ENCODE measurements around the gene RFX7. TPM values are rescaled to one million over a fixed set of nuclear protein-coding genes. Genes with fewer than 3 reads are reported as not detected.

The RFX7 gene
- total RNA-seq: 10 to 100 TPM in 2 of 4 donors, 1 to 10 TPM in 2; 7.5 to 10.7 (median 9.9) TPM

DNA sequence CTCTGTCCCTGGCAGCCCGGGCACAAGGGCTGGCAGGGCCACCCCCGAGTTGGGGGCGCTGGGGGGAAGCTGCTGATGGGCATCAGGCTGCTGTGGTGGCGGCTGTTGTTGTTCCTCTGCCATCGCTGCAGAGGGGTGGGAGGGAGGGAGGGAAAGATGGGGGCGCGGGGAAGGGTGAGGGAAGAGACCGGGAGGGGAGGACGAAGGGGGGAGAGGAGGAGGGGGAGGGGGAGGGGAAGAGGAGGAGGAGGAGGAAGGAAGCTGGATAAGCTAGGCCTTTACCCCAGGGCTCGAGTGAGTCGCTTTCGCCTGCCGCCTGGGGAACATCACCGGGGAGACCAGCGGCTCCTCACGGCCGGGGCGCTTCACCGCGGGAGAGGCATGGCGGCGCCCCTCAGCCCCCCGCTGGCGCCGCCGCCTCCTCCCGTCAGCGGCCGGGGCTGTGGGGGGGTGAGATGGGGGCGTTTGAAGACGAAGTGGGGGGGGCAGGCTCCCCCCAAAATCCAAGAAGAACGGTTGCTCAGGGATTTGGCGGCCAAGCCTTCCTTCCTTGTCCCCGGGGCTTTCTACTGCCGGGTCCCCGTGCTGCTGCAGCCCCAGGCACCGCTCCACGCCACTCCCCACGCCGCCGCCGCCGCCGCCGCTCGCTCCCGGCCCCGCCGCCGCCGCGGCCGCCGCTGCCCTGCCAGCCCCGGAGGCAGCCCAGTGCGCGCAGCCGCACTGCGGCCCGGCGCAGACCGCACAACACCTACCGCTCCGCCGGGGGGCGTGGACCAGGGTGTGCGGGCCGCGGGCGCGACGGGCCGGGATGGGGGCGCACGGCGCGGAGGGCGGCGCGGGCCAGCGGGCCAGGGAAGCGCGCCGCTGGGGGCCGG lies at the start of gene RFX7:
TSS of gene RFX7 (minus strand) at position 717 of the 875 bp plus-strand sequence. CDS start at position 123, 594 bp downstream.
- H3K4me3 ChIP-seq: peak within 1 kb of the TSS; percentile 85 to 96 (median 92)
- intact Hi-C loops (cut with DNase I): no loop called here
- no peaks in the 10 kb centered on the region for H3K36me3 ChIP-seq
- no peak for DNase-seq
- peaks cover 10 to 58% (median 18%) of the 10 kb centered on the region in 3 donors for H3K4me1 ChIP-seq
- WGBS, 2 donors: 0 to 2% methylated on average over 9 of the region's 85 CpGs
- peak within 1 kb of the TSS; percentile 94 to 97 (median 96) for H3K27ac ChIP-seq
- no peaks in the 10 kb centered on the region for H3K9me3 ChIP-seq
- peak in 1 of 4 donors; percentile 10 for TF ChIP-seq POLR2A (IDR thresholded peaks at IDR 0.05)
- TF ChIP-seq, protein P1, sequence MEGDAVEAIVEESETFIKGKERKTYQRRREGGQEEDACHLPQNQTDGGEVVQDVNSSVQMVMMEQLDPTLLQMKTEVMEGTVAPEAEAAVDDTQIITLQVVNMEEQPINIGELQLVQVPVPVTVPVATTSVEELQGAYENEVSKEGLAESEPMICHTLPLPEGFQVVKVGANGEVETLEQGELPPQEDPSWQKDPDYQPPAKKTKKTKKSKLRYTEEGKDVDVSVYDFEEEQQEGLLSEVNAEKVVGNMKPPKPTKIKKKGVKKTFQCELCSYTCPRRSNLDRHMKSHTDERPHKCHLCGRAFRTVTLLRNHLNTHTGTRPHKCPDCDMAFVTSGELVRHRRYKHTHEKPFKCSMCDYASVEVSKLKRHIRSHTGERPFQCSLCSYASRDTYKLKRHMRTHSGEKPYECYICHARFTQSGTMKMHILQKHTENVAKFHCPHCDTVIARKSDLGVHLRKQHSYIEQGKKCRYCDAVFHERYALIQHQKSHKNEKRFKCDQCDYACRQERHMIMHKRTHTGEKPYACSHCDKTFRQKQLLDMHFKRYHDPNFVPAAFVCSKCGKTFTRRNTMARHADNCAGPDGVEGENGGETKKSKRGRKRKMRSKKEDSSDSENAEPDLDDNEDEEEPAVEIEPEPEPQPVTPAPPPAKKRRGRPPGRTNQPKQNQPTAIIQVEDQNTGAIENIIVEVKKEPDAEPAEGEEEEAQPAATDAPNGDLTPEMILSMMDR (IDR thresholded peaks at IDR 0.05): peak in 1 of 6 experiments; percentile 27
- no peaks in the 10 kb centered on the region for H3K27me3 ChIP-seq

GRCh38 chr15:56292546-56293316 lies 49.1 kb upstream of the RFX7 start:
- Histone ChIP-seq H3K9me3 (peaks cover 0 to 8% (median 6%) of the 10 kb centered on the region in 3 donors), H3K4me1 (no peaks in the 10 kb centered on the region), H3K27me3 (no peaks in the 10 kb centered on the region), H3K27ac (no peak overlapping the region), H3K36me3 (no peaks in the 10 kb centered on the region), H3K4me3 (no peak overlapping the region)
- intact Hi-C loops (cut with DNase I): no loop called here
- 95 to 98% methylated on average over 5 of the region's 5 CpGs for WGBS, 2 donors
- DNase-seq: no peak
- no peak for TF ChIP-seq POLR2A (IDR thresholded peaks at IDR 0.05)
- TF ChIP-seq, protein P1 (IDR thresholded peaks at IDR 0.05): no peak

- Histone ChIP-seq H3K36me3 (no peaks in the 10 kb centered on the region), H3K27ac (no peak overlapping the region), H3K27me3 (no peaks in the 10 kb centered on the region), H3K4me3 (no peak overlapping the region), H3K9me3 (peaks cover 0 to 8% (median 6%) of the 10 kb centered on the region in 3 donors), H3K4me1 (no peaks in the 10 kb centered on the region)
- intact Hi-C loops (cut with DNase I): no loop called here
- 88 to 91% methylated on average over 2 of the region's 2 CpGs for WGBS, 2 donors
- no peak for DNase-seq
- TF ChIP-seq POLR2A (IDR thresholded peaks at IDR 0.05): no peak
- TF ChIP-seq, protein P1 (IDR thresholded peaks at IDR 0.05): no peak
Observed at GRCh38 chr15:56291741-56292140, 48.1 kb upstream of the RFX7 start.

GRCh38 chr15:56286213-56286612 lies 42.5 kb upstream of the RFX7 start:
- WGBS, 2 donors: 57 to 67% methylated on average over 3 of the region's 3 CpGs
- DNase-seq: no peak
- no peak for TF ChIP-seq POLR2A (IDR thresholded peaks at IDR 0.05)
- TF ChIP-seq, protein P1 (IDR thresholded peaks at IDR 0.05): peak in 1 of 6 experiments; percentile 12
- Histone ChIP-seq H3K4me1 (peaks cover 0 to 5% (median 0%) of the 10 kb centered on the region in 3 donors), H3K27ac (no peak overlapping the region), H3K9me3 (peaks cover 0 to 8% (median 6%) of the 10 kb centered on the region in 3 donors), H3K27me3 (no peaks in the 10 kb centered on the region), H3K36me3 (no peaks in the 10 kb centered on the region), H3K4me3 (no peak overlapping the region)
- intact Hi-C loops (cut with DNase I): no loop called here
